DMS 273 (cell line): Measurements from ENCODE around the gene DYSF.

Experiments
- DNase-seq: peaks from one replicate; lab custom pipeline; 2025; ENCODE audit not compliant: unreplicated experiment; lab: John Stamatoyannopoulos, UW

Gene DYSF

GRCh38 chr2:71610671-71611070 lies 157.3 kb downstream of the DYSF start:
- no peak for DNase-seq

- no peak for DNase-seq
Observed at GRCh38 chr2:71611247-71611646, 157.9 kb downstream of the DYSF start.

GRCh38 chr2:71611781-71612527 lies 158.6 kb downstream of the DYSF start:
- no peak for DNase-seq

- no peak for DNase-seq
Observed at GRCh38 chr2:71612581-71613402, 159.4 kb downstream of the DYSF start.

- no peak for DNase-seq
Observed at GRCh38 chr2:71613403-71613952, 160.1 kb downstream of the DYSF start.

- DNase-seq, result no peak
Observed at GRCh38 chr2:71613953-71614925, 160.9 kb downstream of the DYSF start.

GRCh38 chr2:71614976-71615766 lies 161.8 kb downstream of the DYSF start:
- DNase-seq, result no peak

- no peak for DNase-seq
Observed at GRCh38 chr2:71615767-71616730, 162.7 kb downstream of the DYSF start.

- no peak for DNase-seq
Observed at GRCh38 chr2:71617266-71617665, 163.9 kb downstream of the DYSF start.

- DNase-seq, result peak; percentile 63
Observed at GRCh38 chr2:71618327-71619113, 165.2 kb downstream of the DYSF start.

GRCh38 chr2:71619230-71619741 lies 165.9 kb downstream of the DYSF start:
- peak; percentile 38 for DNase-seq

GRCh38 chr2:71620116-71620515 lies 166.8 kb downstream of the DYSF start:
- no peak for DNase-seq

GRCh38 chr2:71620851-71621251 lies 167.5 kb downstream of the DYSF start:
- no peak for DNase-seq

- DNase-seq, result no peak
Observed at GRCh38 chr2:71629273-71629672, 175.9 kb downstream of the DYSF start.

GRCh38 chr2:71629771-71630453 lies 176.6 kb downstream of the DYSF start:
- DNase-seq, result no peak

GRCh38 chr2:71630454-71631328 lies 177.3 kb downstream of the DYSF start:
- DNase-seq, result no peak
